ENCODE measurements around the gene CDH4.

DNA sequence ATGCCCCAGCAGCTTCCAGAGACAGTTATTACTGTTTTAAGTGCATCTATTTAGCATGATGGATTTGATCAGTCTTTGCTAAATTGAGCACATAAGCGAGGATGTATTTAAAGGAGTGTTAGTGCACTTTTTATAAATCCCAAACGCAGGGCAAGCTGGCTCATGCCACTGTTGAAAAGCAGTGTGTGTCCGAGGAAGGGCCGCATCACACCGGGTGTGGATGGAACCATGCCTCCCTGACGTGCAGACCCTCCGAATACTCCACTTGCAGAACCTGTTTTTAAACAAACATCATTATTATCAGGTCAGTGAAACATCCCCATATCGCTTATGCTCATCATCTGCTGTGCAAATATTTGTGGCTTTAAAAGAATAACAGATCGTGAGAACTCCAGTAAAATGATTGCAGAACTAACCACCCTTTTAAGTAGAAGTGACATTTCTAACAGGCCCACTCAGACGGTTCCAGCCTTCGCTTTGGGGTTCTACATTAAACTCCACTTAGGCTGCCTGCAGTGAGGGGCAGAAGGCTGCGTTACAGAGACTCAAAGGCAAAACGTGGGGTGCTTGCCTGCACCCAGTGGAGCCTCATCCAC is 190.1 kb downstream of the CDH4 start:
- TF ChIP-seq ZBTB1 (CRISPR knock-in tag; IDR thresholded peaks at IDR 0.05; ENCODE audit: borderline replicate concordance) (no peak), RNF219 (CRISPR knock-in tag; IDR thresholded peaks at IDR 0.05) (no peak), ZNF143 (CRISPR knock-in tag; IDR thresholded peaks at IDR 0.05) (no peak), MEF2D (CRISPR knock-in tag; IDR thresholded peaks at IDR 0.05) (no peak), CHD4 (IDR thresholded peaks at IDR 0.05; ENCODE audit: borderline replicate concordance, low read length) (no peak), CBX2 (IDR thresholded peaks at IDR 0.05; ENCODE audit: low read depth, low read length) (no peak), CBX2 (CRISPR knock-in tag; IDR thresholded peaks at IDR 0.05; ENCODE audit: low read depth) (no peak), CTCF (CRISPR knock-in tag; IDR thresholded peaks at IDR 0.05) (no peak), SMAD9 (CRISPR knock-in tag; IDR thresholded peaks at IDR 0.05) (no peak), TARDBP (CRISPR knock-in tag; IDR thresholded peaks at IDR 0.05) (no peak), ZNF549 (CRISPR knock-in tag; IDR thresholded peaks at IDR 0.05) (no peak), ZZZ3 (CRISPR knock-in tag; IDR thresholded peaks at IDR 0.05; ENCODE audit: borderline replicate concordance) (no peak)
- TF ChIP-seq, protein P1, sequence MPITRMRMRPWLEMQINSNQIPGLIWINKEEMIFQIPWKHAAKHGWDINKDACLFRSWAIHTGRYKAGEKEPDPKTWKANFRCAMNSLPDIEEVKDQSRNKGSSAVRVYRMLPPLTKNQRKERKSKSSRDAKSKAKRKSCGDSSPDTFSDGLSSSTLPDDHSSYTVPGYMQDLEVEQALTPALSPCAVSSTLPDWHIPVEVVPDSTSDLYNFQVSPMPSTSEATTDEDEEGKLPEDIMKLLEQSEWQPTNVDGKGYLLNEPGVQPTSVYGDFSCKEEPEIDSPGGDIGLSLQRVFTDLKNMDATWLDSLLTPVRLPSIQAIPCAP (CRISPR knock-in tag; IDR thresholded peaks at IDR 0.05; ENCODE audit: low read depth), result no peak
- TF ChIP-seq, protein P2, sequence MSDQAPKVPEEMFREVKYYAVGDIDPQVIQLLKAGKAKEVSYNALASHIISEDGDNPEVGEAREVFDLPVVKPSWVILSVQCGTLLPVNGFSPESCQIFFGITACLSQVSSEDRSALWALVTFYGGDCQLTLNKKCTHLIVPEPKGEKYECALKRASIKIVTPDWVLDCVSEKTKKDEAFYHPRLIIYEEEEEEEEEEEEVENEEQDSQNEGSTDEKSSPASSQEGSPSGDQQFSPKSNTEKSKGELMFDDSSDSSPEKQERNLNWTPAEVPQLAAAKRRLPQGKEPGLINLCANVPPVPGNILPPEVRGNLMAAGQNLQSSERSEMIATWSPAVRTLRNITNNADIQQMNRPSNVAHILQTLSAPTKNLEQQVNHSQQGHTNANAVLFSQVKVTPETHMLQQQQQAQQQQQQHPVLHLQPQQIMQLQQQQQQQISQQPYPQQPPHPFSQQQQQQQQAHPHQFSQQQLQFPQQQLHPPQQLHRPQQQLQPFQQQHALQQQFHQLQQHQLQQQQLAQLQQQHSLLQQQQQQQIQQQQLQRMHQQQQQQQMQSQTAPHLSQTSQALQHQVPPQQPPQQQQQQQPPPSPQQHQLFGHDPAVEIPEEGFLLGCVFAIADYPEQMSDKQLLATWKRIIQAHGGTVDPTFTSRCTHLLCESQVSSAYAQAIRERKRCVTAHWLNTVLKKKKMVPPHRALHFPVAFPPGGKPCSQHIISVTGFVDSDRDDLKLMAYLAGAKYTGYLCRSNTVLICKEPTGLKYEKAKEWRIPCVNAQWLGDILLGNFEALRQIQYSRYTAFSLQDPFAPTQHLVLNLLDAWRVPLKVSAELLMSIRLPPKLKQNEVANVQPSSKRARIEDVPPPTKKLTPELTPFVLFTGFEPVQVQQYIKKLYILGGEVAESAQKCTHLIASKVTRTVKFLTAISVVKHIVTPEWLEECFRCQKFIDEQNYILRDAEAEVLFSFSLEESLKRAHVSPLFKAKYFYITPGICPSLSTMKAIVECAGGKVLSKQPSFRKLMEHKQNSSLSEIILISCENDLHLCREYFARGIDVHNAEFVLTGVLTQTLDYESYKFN (CRISPR knock-in tag; conservative IDR thresholded peaks at IDR 0.05), result no peak
- TF ChIP-seq, protein P3, sequence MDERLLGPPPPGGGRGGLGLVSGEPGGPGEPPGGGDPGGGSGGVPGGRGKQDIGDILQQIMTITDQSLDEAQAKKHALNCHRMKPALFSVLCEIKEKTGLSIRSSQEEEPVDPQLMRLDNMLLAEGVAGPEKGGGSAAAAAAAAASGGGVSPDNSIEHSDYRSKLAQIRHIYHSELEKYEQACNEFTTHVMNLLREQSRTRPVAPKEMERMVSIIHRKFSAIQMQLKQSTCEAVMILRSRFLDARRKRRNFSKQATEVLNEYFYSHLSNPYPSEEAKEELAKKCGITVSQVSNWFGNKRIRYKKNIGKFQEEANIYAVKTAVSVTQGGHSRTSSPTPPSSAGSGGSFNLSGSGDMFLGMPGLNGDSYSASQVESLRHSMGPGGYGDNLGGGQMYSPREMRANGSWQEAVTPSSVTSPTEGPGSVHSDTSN (CRISPR knock-in tag; IDR thresholded peaks at IDR 0.05), result no peak

Measured in HepG2 (cell line).